ENCODE data around the gene BTG2. TPM values are rescaled to one million over a fixed set of nuclear protein-coding genes. Genes with fewer than 3 reads are reported as not detected.

The BTG2 gene
- total RNA-seq, 1 experiment from 2014 or later = 2.2 TPM

- Histone ChIP-seq H3K27ac (ENCODE audit: low read length) (no peak overlapping the region), H3K27me3 (ENCODE audit: low read length) (peaks cover 22% of the 10 kb centered on the region; the same call in 1 of the 2 replicates), H3K9me2 (replicated peaks; ENCODE audit: low read length) (no peaks in the 10 kb centered on the region), H2AFZ (ENCODE audit: low read length) (no peak overlapping the region), H3K4me2 (ENCODE audit: low read length) (no peak overlapping the region), H4K20me1 (ENCODE audit: low read length) (no peaks in the 10 kb centered on the region), H3K9ac (ENCODE audit: low read length) (no peak overlapping the region), H3K36me3 (ENCODE audit: low read depth, low read length) (no peaks in the 10 kb centered on the region), H3K9me3 (ENCODE audit: low read length) (no peaks in the 10 kb centered on the region), H3K79me2 (ENCODE audit: low read length) (no peaks in the 10 kb centered on the region), H3K4me1 (ENCODE audit: insufficient read depth, low read length) (peaks cover 14% of the 10 kb centered on the region; the same call in 1 of the 2 replicates), H3K4me3 (ENCODE audit: low read length) (no peak overlapping the region), H3F3A (ENCODE audit: low read length, unreplicated experiment) (no peaks in the 10 kb centered on the region)
- ChIA-PET POLR2A (ENCODE audit: unreplicated experiment) (interaction anchor here (0.6 kb wide), 1 partner anchor 11 kb away, joined by 3 read pairs; no protein-coding TSS in a partner anchor), CTCF (interaction anchor here (0.6 kb wide), 1 partner anchor 512 kb away, joined by 5 read pairs; no protein-coding TSS in a partner anchor)
- no TSS peak for BruUV-seq (replicated peaks)
- TF ChIP-seq CTCF (conservative IDR thresholded peaks at IDR 0.05; ENCODE audit: low read depth, low read length) (no peak), EZH2phosphoT487 (IDR thresholded peaks at IDR 0.05; ENCODE audit: borderline replicate concordance, low read length) (no peak), EZH2 (IDR thresholded peaks at IDR 0.05; ENCODE audit: low read length, unreplicated experiment) (no peak)
- intact Hi-C loops (cut with micrococcal nuclease) = no loop called here
- ATAC-seq = no peak
- DNase-seq = no peak
These were observed 20.2 kb downstream of the BTG2 start for GRCh38 chr1:203325418-203326091.

- intact Hi-C loops (cut with micrococcal nuclease) = loop anchor here (1.0 kb wide), 1 partner anchor 54 kb away; no protein-coding TSS in a partner anchor
- peak overlapping the region; percentile 43 for H3K27ac ChIP-seq (ENCODE audit: low read length)
- TF ChIP-seq CTCF (conservative IDR thresholded peaks at IDR 0.05; ENCODE audit: low read depth, low read length) (no peak), EZH2 (IDR thresholded peaks at IDR 0.05; ENCODE audit: low read length, unreplicated experiment) (no peak), EZH2phosphoT487 (IDR thresholded peaks at IDR 0.05; ENCODE audit: borderline replicate concordance, low read length) (no peak)
- no peaks in the 10 kb centered on the region for H3K36me3 ChIP-seq (ENCODE audit: low read depth, low read length)
- H3K9me2 ChIP-seq (replicated peaks; ENCODE audit: low read length) = no peaks in the 10 kb centered on the region
- ATAC-seq (peak; percentile 94), DNase-seq (peak; percentile 94)
- no peaks in the 10 kb centered on the region for H3K79me2 ChIP-seq (ENCODE audit: low read length)
- peaks cover 21% of the 10 kb centered on the region; the same call in 1 of the 2 replicates for H3K4me1 ChIP-seq (ENCODE audit: insufficient read depth, low read length)
- no peaks in the 10 kb centered on the region for H3F3A ChIP-seq (ENCODE audit: low read length, unreplicated experiment)
- CTCF ChIA-PET = interaction anchor here (1.0 to 2.4 kb wide), 5 partner anchors 21 to 209 kb away, joined by 3 to 23 read pairs (median 4); no protein-coding TSS in a partner anchor
- peak overlapping the region; percentile 68 for H3K4me3 ChIP-seq (ENCODE audit: low read length)
- H4K20me1 ChIP-seq (ENCODE audit: low read length) = no peaks in the 10 kb centered on the region
- BruUV-seq (replicated peaks) = no TSS peak
- peak overlapping the region; percentile 54 for H3K9ac ChIP-seq (ENCODE audit: low read length)
- H3K27me3 ChIP-seq (ENCODE audit: low read length) = peaks cover 19% of the 10 kb centered on the region; the same call in 1 of the 2 replicates
- H2AFZ ChIP-seq (ENCODE audit: low read length) = peak overlapping the region; percentile 82
- H3K4me2 ChIP-seq (ENCODE audit: low read length) = peak overlapping the region; percentile 84
- POLR2A ChIA-PET (ENCODE audit: unreplicated experiment) = interaction anchor here (0.6 kb wide), 3 partner anchors 15 to 99 kb away, joined by 3 to 5 read pairs (median 3); no protein-coding TSS in a partner anchor
- no peaks in the 10 kb centered on the region for H3K9me3 ChIP-seq (ENCODE audit: low read length)
These were observed 21.7 kb downstream of the BTG2 start for GRCh38 chr1:203326830-203327683.

Data from PC-3 (cell line).